ENCODE results near the gene SUV39H2.
A peak's percentile ranks its signal among the peaks of the same experiment; 100 is the strongest.
"Not testable (repeated sequence)": the region's sequence is repeated elsewhere in the genome, so short reads cannot be mapped to it uniquely, and the experiment has no call there.

Gene SUV39H2

GRCh38 chr10:14904316-14904732 is 25.7 kb downstream of the SUV39H2 start:
- H3K27me3 Mint-ChIP-seq = no peaks in the 10 kb centered on the region
- no peak for DNase-seq
- no peak overlapping the region for H3K4me3 Mint-ChIP-seq
- H3K36me3 Mint-ChIP-seq (ENCODE audit: low read depth) = peaks cover 93% of the 10 kb centered on the region
- H3K9me3 Mint-ChIP-seq = peaks cover 2% of the 10 kb centered on the region
- peaks cover 16% of the 10 kb centered on the region for H3K4me1 Mint-ChIP-seq (ENCODE audit: low read depth)
- H3K27ac Mint-ChIP-seq = no peak overlapping the region

- Mint-ChIP-seq H3K36me3 (ENCODE audit: low read depth) (peaks cover 93% of the 10 kb centered on the region), H3K4me3 (no peak overlapping the region), H3K4me1 (ENCODE audit: low read depth) (peaks cover 16% of the 10 kb centered on the region), H3K27ac (peak overlapping the region; percentile 72), H3K27me3 (no peaks in the 10 kb centered on the region), H3K9me3 (peaks cover 2% of the 10 kb centered on the region)
- no peak for DNase-seq
These were observed 26.2 kb downstream of the SUV39H2 start for GRCh38 chr10:14904864-14905263.

- H3K27ac Mint-ChIP-seq = peak overlapping the region; percentile 72
These were observed 27.2 kb downstream of the SUV39H2 start for GRCh38 chr10:14905890-14906289.

GRCh38 chr10:14906765-14907164 is 28.1 kb downstream of the SUV39H2 start:
- peaks cover 94% of the 10 kb centered on the region for H3K36me3 Mint-ChIP-seq (ENCODE audit: low read depth)
- peaks cover 2% of the 10 kb centered on the region for H3K9me3 Mint-ChIP-seq
- H3K27me3 Mint-ChIP-seq = no peaks in the 10 kb centered on the region
- H3K27ac Mint-ChIP-seq = no peak overlapping the region
- no peak overlapping the region for H3K4me3 Mint-ChIP-seq
- no peak for DNase-seq
- peaks cover 16% of the 10 kb centered on the region for H3K4me1 Mint-ChIP-seq (ENCODE audit: low read depth)

More at GRCh38 chr10:14905890-14906289, 27.2 kb downstream of the SUV39H2 start:
- Mint-ChIP-seq H3K9me3 (peaks cover 2% of the 10 kb centered on the region), H3K4me3 (no peak overlapping the region), H3K36me3 (ENCODE audit: low read depth) (peaks cover 94% of the 10 kb centered on the region), H3K4me1 (ENCODE audit: low read depth) (peaks cover 16% of the 10 kb centered on the region), H3K27me3 (no peaks in the 10 kb centered on the region)
- no peak for DNase-seq

GRCh38 chr10:14907591-14907990 is 28.9 kb downstream of the SUV39H2 start:
- H3K27ac Mint-ChIP-seq, H3K4me3 Mint-ChIP-seq, H3K9me3 Mint-ChIP-seq, DNase-seq, H3K27me3 Mint-ChIP-seq: not testable (repeated sequence)
- peaks cover 16% of the 10 kb centered on the region for H3K4me1 Mint-ChIP-seq (ENCODE audit: low read depth)
- peaks cover 98% of the 10 kb centered on the region for H3K36me3 Mint-ChIP-seq (ENCODE audit: low read depth)

- no peaks in the 10 kb centered on the region for H3K27me3 Mint-ChIP-seq
- DNase-seq = no peak
- H3K36me3 Mint-ChIP-seq (ENCODE audit: low read depth) = peaks cover 99% of the 10 kb centered on the region
- no peak overlapping the region for H3K4me3 Mint-ChIP-seq
- peaks cover 2% of the 10 kb centered on the region for H3K9me3 Mint-ChIP-seq
- peaks cover 16% of the 10 kb centered on the region for H3K4me1 Mint-ChIP-seq (ENCODE audit: low read depth)
- H3K27ac Mint-ChIP-seq = no peak overlapping the region
These were observed 30.4 kb downstream of the SUV39H2 start for GRCh38 chr10:14909101-14909500.

- H3K36me3 Mint-ChIP-seq (ENCODE audit: low read depth) = peaks cover 100% of the 10 kb centered on the region
- peaks cover 2% of the 10 kb centered on the region for H3K9me3 Mint-ChIP-seq
- H3K27me3 Mint-ChIP-seq = no peaks in the 10 kb centered on the region
- no peak for DNase-seq
- H3K4me1 Mint-ChIP-seq (ENCODE audit: low read depth) = peaks cover 15% of the 10 kb centered on the region
- no peak overlapping the region for H3K4me3 Mint-ChIP-seq
- H3K27ac Mint-ChIP-seq = peak overlapping the region; percentile 3
These were observed 32.3 kb downstream of the SUV39H2 start for GRCh38 chr10:14910953-14911352.

- Mint-ChIP-seq H3K27me3 (no peaks in the 10 kb centered on the region), H3K4me1 (ENCODE audit: low read depth) (peaks cover 15% of the 10 kb centered on the region), H3K4me3 (no peak overlapping the region), H3K27ac (no peak overlapping the region), H3K36me3 (ENCODE audit: low read depth) (peaks cover 100% of the 10 kb centered on the region), H3K9me3 (peaks cover 5% of the 10 kb centered on the region)
- no peak for DNase-seq
These were observed 33.1 kb downstream of the SUV39H2 start for GRCh38 chr10:14911801-14912200.

GRCh38 chr10:14916600-14916999 is 37.9 kb downstream of the SUV39H2 start:
- Mint-ChIP-seq H3K9me3 (peaks cover 15% of the 10 kb centered on the region), H3K27ac (no peak overlapping the region), H3K36me3 (ENCODE audit: low read depth) (peaks cover 100% of the 10 kb centered on the region), H3K4me1 (ENCODE audit: low read depth) (peaks cover 15% of the 10 kb centered on the region), H3K4me3 (no peak overlapping the region), H3K27me3 (no peaks in the 10 kb centered on the region)
- DNase-seq = no peak

GRCh38 chr10:14917827-14918226 is 39.2 kb downstream of the SUV39H2 start:
- no peak overlapping the region for H3K27ac Mint-ChIP-seq
- H3K27me3 Mint-ChIP-seq = no peaks in the 10 kb centered on the region
- no peak overlapping the region for H3K4me3 Mint-ChIP-seq
- peaks cover 100% of the 10 kb centered on the region for H3K36me3 Mint-ChIP-seq (ENCODE audit: low read depth)
- peaks cover 15% of the 10 kb centered on the region for H3K9me3 Mint-ChIP-seq
- H3K4me1 Mint-ChIP-seq (ENCODE audit: low read depth) = peaks cover 15% of the 10 kb centered on the region
- no peak for DNase-seq

- Mint-ChIP-seq H3K4me1 (ENCODE audit: low read depth) (peaks cover 15% of the 10 kb centered on the region), H3K36me3 (ENCODE audit: low read depth) (peaks cover 100% of the 10 kb centered on the region), H3K9me3 (peaks cover 15% of the 10 kb centered on the region), H3K27ac (no peak overlapping the region), H3K4me3 (no peak overlapping the region), H3K27me3 (no peaks in the 10 kb centered on the region)
- DNase-seq = no peak
These were observed 40.3 kb downstream of the SUV39H2 start for GRCh38 chr10:14918964-14919363.

GRCh38 chr10:14924013-14924412 is 45.3 kb downstream of the SUV39H2 start:
- no peak overlapping the region for H3K27ac Mint-ChIP-seq
- DNase-seq = no peak
- no peak overlapping the region for H3K4me3 Mint-ChIP-seq
- H3K27me3 Mint-ChIP-seq = no peaks in the 10 kb centered on the region
- H3K4me1 Mint-ChIP-seq (ENCODE audit: low read depth) = no peaks in the 10 kb centered on the region
- no peaks in the 10 kb centered on the region for H3K9me3 Mint-ChIP-seq
- peaks cover 95% of the 10 kb centered on the region for H3K36me3 Mint-ChIP-seq (ENCODE audit: low read depth)

- Mint-ChIP-seq H3K27ac (no peak overlapping the region), H3K9me3 (no peaks in the 10 kb centered on the region), H3K4me3 (no peak overlapping the region), H3K36me3 (ENCODE audit: low read depth) (peaks cover 91% of the 10 kb centered on the region), H3K27me3 (no peaks in the 10 kb centered on the region), H3K4me1 (ENCODE audit: low read depth) (no peaks in the 10 kb centered on the region)
- no peak for DNase-seq
These were observed 46.6 kb downstream of the SUV39H2 start for GRCh38 chr10:14925268-14925667.

GRCh38 chr10:14926061-14926470 is 47.4 kb downstream of the SUV39H2 start:
- H3K36me3 Mint-ChIP-seq (ENCODE audit: low read depth) = peaks cover 91% of the 10 kb centered on the region
- no peaks in the 10 kb centered on the region for H3K4me1 Mint-ChIP-seq (ENCODE audit: low read depth)
- no peak overlapping the region for H3K27ac Mint-ChIP-seq

GRCh38 chr10:14926722-14927416 is 48.2 kb downstream of the SUV39H2 start:
- H3K4me1 Mint-ChIP-seq (ENCODE audit: low read depth) = no peaks in the 10 kb centered on the region
- no peaks in the 10 kb centered on the region for H3K9me3 Mint-ChIP-seq
- no peaks in the 10 kb centered on the region for H3K27me3 Mint-ChIP-seq
- peaks cover 90% of the 10 kb centered on the region for H3K36me3 Mint-ChIP-seq (ENCODE audit: low read depth)
- DNase-seq = no peak
- H3K4me3 Mint-ChIP-seq = no peak overlapping the region
- no peak overlapping the region for H3K27ac Mint-ChIP-seq

More at GRCh38 chr10:14926061-14926470, 47.4 kb downstream of the SUV39H2 start:
- no peaks in the 10 kb centered on the region for H3K9me3 Mint-ChIP-seq
- DNase-seq = no peak
- no peak overlapping the region for H3K4me3 Mint-ChIP-seq
- H3K27me3 Mint-ChIP-seq = no peaks in the 10 kb centered on the region

Measured in activated T-cell treated with anti-CD3 and anti-CD28 coated beads, Interleukin-2, amount 50 U/mL, for 24 hours (primary cell).